ENCODE results near the gene PLRG1. TPM values are rescaled to one million over a fixed set of nuclear protein-coding genes. Genes with fewer than 3 reads are reported as not detected.
"Not testable (repeated sequence)": the region's sequence is repeated elsewhere in the genome, so short reads cannot be mapped to it uniquely, and the experiment has no call there.

PLRG1 gene
- total RNA-seq = 10 to 100 TPM; 43.2 to 51.0 TPM
- long read RNA-seq, transcript PLRG1-202 (15 exons, 3,351 nt) = major isoform, 66 of 80 reads
- long read RNA-seq, partial matches to known transcripts = 3 of 80 reads
- long read RNA-seq, other reads (novel, unspliced or antisense) = 9 of 80 reads

DNA sequence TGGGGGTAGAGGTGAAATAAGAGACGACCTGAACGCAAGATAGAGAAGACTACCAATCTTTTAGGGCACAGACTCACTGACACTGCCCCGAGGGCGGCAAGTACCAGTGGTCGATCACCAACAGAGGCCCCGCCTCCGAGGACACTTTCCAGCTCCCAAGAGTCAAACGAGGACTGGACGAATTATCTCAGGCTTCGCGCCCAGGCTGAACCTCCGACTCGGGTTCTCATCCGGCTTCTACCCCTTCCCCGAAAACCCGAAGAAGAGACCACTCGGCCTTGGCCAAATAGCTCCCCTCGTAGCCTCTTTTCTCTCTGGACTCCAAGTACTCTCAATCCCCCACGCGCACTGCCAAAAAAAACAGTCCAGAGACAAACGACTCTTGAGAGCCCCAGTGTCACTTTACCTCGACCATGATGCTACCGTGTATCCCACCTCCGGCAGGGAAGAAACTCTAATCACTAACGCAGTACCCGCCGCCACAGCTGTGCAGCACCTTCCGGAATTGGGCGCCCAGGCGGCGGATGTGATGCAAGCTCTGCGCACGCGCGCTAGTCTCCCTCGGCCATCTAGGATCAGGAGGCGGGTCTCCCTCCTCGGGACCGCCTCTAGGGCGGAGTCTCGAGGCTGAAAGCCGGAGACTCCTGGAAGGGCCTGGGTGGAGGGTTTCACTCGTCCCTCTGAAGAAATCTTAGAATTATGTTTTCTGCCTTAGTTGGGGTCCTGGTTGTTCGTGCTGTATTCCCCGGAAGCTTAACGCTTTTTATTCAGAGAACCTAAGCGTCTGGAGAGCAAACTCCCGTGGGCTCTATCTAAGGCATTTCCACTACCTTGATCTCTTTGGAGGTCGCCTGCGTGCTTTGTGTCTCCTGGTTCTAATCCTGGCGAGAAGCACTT is at the start of gene PLRG1:
Gene PLRG1, minus strand, starts transcription at position 507 of the 897 bp plus-strand sequence. Its CDS starts 92 bp downstream, at position 415.
- intact Hi-C loops (cut with DNase I) = loop anchor here (10.0 kb wide), 2 partner anchors 65 to 825 kb away; partner anchors contain the start of genes FGG (in 1 of the 2) and MAP9 (in 1 of the 2)
- ATAC-seq = peak; percentile 100
- DNase-seq = peak; percentile 98

DNA sequence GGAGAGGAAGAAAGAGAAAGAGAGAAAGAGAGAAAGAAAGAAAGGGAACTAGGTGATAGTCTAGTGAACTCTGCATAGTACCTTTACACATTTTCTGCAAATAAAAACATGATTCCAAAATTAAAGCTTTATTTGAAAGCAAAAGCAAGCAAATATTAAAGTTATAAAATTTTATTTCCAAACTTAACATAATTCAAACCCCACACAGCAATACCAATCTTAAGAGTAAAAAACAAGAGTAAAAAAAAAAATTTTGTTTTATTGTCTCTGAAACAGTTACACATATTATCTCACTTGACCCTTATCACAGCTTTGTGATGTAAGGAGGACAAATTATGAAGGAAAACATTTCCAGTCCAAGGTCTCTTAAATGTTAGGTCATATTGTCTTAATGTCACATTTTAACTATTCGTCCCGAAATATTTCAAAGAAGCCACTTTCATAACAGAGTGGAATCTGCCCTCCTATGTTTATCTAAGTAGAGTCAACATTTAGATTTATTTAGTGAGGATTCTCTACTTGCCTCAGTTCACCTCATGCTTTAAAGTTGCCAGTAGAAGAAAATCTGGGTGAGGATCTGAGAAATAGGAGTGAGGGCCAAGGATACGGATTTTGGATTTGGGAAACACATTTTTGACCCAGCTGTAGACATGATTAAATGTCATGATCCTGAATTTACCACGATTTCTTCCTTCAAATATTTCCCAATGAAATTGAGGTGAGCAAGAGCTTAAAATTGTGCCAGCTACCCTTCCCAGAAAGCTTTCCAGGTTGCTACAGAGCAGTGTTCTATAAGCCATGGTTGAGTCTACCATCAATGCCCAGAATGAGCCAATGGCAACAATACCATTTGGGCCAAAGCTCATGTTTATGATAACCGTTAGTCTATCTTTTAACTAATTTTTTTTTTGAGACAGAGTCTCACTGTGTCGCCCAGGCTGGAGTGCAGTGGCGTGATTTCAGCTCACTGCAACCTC is 47.9 kb upstream of the PLRG1 start:
- no peak for DNase-seq
- no peak for ATAC-seq
- intact Hi-C loops (cut with DNase I) = no loop called here

DNA sequence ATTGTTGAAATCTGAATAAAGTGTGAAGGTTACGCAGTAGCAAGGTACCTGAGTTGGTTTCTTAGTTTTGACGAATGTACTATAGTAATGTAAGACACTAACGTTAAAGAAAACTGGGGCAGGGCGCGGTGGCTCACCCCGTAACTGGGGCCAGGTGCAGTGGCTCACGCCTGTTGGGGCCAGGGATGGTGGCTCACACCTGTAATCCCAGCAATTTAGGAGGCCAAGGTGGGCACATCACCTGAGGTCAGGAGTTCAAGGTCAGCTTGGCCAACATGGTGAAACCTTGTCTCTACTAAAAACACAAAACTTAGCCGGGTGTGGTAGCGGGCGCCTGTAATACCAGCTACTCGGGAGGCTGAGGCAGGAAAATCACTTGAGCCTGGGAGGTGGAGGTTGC is 47.1 kb upstream of the PLRG1 start:
- ATAC-seq; DNase-seq; intact Hi-C loops (cut with DNase I): not testable (repeated sequence)

DNA sequence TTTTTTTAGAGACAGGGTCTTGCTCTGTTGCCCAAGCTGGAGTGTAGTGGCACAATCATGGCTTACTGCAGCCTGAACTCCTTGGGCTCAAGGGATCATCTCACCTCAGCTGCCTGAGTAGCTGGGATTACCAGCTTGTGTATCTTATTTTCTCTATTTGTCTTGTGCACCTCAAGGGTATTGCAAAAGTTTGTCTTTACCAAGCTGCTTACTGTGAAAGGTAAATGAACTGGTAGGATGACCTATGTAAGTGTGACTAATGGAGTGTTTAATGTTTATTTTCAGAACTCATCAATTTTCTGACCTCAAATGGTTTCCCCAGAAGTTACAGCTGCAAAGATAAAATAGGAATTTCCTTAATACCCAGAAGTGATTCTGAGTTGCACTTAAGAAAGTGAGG is 45.6 kb upstream of the PLRG1 start:
- DNase-seq = no peak
- no peak for ATAC-seq
- intact Hi-C loops (cut with DNase I) = no loop called here

DNA sequence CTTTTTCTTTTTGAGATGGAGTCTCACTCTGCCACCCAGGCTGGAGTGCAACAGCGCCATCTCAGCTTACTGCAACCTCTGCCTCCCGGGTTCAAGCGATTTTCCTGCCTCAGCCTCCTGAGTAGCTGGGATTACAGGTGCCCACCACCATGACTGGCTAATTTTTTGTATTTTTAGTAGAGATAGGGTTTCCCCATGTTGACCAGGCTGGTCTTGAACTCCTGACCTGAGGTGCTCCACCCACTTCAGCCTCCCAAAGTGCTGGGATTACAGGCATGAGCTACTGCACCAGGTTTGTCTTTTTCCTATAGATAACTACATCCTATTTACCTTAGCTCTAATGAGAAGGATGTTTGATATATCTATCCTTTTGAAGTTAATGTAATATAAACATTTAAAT is 44.1 kb upstream of the PLRG1 start:
- DNase-seq; intact Hi-C loops (cut with DNase I); ATAC-seq: not testable (repeated sequence)

DNA sequence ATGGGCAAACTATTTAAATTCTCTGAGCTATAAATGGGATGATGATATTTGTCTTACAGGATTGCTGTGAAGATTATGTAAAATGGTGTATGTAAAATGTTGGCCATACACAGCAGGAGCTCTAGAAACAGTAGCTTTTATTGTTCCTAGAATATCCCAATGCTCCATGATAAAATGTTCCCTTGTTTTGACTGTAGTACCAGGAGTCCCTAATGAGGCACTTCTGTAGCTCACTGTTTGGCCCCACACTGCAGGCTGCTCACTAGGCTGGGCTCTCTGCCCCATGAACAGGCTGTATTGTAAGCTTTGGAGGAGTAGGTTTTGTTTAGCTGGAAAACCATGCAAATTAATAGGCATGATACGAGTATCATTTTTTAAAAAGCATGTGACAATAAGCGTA is 43.7 kb upstream of the PLRG1 start:
- DNase-seq (no peak), ATAC-seq (no peak)
- intact Hi-C loops (cut with DNase I) = no loop called here

DNA sequence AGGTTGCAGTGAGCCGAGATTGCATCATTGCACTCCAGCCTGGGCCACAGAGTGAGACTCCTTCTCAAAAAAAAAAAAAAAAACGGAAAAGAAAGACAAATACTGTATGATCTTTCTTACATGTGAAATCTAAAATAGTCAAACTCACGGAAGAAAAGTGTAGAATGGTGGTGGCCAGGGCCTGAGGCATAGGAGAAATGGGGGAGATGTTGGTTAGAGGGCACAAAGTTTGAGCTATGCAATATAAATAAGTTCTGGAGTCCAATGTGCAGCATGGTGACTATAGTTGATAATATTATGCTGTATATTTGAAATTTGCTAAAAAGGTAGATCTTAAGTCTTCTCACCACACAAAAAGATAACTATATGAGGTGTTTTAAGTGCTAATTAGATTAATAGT is 41.7 kb upstream of the PLRG1 start:
- intact Hi-C loops (cut with DNase I) = no loop called here
- ATAC-seq (no peak), DNase-seq (no peak)

DNA sequence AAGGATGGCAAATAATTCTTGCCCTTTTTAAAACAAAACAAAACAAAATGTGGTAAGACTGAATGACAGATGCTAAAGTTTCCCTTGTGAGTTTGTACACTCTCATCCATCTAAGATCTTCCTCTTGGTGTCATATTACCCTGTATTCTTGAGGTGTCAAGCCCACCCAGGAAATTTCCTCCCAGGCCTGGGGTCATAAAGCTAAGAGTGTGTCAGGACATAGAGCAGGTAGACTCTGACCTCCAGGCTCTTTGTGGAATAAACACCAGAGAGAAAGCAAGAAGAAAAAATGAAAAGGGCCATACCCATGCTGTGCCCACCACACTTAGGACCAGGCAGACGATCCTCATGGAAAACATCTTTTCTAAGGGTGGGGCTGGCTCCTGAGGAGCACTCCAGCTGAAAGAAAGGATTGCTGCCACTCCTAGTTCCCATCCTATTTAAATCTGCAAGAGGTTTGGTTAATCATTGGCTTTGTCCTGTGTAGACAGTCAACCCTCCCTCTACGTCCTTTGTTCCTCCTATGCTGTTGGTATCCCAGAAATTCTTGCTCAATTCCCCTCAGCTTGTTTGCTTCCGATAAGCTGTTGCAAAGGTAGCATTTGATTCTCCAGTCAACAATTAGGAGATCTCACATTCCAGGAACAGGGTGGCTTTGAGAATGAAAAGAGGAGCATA is 40.3 kb upstream of the PLRG1 start, which contains the start of gene FGA:
Gene FGA, minus strand, starts transcription at position 414 of the 678 bp plus-strand sequence. Its CDS starts 55 bp downstream, at position 359.
- DNase-seq (no peak), ATAC-seq (no peak)
- intact Hi-C loops (cut with DNase I) = no loop called here

DNA sequence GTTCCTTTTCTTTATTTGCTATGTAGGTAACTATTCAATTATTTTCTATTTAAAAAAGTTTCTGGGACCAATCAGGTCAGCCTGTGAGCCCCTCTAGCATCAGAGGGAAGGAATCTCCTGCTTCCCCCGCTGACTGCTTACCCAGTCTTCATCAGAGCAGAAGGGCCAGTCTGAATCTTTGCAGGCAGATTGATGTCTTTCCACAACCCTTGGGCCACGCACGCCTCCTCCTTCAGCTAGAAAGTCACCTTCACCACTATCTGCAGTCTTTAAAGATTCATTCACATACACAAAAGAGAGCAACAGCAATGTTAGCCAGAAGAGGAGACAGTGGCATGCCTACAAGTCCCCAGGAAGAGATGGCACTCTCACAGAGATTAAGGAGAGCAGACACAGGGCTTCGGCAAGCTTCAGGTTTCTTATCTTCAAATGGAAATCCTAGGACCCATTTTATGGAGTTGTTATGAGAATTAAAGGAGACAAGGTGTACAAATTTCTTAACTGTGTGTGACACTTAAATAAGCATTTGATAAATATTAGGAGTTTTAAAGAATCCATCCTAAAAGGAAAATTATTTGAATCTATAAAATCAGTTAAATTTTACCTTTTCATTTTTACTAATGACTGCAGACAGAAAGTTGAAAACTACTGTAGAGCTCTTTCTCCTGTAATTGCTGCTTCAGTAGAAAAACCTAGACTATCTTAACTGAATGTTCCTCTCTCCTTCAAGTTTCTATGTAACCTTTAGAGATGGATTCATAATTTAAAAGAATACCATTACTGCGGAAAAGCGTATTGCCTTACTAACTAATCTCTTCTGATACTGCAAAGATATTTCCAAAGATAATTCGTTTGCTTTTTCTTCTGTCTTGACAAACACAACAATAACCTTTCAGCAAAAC is 39.3 kb upstream of the PLRG1 start:
- DNase-seq (no peak), ATAC-seq (no peak)
- intact Hi-C loops (cut with DNase I) = no loop called here

DNA sequence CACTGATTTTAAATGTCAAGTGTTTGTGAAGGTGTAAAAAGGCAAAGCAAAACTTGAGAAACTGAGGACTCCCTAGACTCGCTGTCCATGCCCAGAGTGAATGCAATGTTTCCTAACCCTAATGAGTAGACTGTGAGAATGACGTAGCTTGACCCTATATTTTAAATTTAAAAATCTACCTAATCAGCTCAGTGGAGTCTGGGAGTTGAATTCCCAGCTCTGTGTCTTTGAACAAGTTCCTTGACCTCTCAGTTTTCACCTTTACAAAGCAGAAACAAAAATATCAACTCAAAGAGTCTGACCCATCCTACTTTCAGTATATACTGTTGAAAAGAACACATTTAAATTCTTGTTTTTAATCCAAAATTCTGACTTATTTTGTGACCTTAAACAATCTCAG is 38.0 kb upstream of the PLRG1 start:
- intact Hi-C loops (cut with DNase I) = no loop called here
- DNase-seq = no peak
- no peak for ATAC-seq

DNA sequence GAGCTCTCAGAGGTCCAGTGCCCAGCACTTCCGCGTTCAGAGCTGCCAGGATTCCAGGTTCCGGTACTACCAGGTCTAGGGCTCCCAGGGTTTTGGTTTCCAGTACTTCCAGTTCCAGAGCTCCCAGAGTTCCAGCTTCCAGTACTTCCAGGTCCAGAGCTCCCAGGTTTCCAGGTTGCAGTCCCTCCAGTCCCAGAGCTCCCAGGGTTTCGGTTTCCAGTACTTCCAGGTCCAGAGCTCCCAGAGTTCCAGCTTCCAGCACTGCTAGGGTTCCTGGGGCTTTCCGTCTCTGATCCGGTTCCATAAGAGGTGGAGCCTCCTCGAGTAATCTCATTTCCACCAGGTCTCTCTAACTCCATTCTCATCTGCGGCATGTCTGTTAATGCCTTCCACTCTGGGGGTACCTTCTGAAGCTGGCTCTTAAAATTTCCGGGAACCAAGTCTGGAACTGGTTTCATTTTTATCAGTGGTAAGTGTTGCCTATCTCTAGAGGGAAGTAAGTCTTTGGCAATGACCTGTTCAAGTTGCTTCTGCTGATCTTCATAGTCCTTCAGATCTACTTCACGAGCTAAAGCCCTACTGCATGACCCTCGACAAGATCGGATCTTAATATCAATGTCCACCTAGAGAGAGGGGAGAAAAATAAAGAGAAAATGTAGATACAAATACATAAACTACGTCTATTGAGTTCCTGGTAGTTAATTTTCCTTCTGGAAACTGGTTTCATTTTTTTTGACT is 36.3 kb upstream of the PLRG1 start:
- intact Hi-C loops (cut with DNase I) = no loop called here
- ATAC-seq (no peak), DNase-seq (no peak)

DNA sequence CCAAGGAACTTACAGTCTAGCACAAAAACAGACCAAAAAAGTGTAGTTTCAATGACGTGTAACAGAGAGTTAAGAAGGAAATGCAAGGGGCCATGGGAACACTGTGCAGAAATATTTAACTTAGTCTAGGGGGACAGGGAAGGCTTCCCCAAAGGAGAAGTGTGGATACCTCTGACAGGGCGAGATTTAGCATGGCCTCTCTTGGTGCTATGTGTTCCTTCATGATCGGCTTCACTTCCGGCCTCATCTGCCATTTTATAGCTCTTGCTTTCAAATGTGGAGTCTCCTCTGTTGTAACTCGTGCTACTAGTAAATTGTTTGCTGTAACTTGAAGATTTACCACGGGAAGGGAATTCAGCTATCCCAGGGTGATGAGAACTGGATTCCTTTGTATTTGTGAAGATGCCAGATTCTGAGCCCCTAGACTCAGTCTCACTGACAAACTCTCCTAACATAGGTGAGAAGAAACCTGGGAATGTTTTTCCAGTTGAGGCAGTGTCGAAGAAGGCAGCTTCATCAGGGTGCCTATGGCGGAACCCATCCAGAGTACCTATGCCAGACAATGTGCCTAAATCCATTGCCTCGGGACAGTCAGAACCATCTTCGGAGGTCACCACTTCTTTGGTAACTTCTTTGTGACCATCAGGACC is 35.3 kb upstream of the PLRG1 start:
- ATAC-seq = no peak

DNA sequence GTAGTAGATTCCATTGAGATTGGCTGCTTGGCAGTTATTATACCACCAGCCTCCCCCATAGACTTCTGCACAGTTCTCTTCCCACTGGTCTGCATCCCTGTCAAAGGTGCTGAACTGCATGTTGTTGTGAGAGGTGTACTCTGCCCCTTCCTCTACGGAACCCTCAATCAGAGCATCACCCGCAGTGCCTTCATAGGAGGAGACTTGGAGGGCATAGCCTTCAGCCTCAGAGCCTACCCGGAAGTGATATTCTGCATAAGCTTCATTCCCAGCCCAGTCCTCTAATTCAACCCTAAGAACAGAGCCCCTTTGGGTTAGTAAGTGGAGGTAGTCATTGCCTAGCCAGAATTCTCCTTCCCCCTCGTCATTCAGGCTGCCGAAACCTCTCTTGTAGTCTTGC is 34.1 kb upstream of the PLRG1 start:
- intact Hi-C loops (cut with DNase I) = no loop called here
- no peak for ATAC-seq

More for the DNA sequence above, 35.3 kb upstream of the PLRG1 start:
- no peak for DNase-seq
- intact Hi-C loops (cut with DNase I) = no loop called here

DNA sequence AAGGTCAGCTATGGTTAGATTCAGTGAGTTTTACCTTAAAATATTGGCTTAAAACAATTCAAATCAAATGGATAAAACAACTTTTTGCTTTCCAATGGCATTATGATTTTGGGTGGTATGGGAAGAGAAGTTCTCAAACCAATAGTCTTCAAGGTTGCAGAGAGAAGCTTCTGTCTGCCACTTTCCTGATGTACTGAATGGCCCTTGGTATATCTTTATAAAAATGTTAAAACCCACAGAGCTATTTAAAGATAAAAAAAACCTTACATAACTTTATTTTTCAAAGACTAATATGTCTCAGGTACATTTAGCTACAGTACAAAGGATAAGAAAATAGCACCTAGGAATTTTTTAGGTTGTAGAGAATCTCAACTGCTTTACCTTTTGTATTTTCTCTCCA is 33.5 kb upstream of the PLRG1 start:
- ATAC-seq (no peak), DNase-seq (no peak)
- intact Hi-C loops (cut with DNase I) = no loop called here

More for the DNA sequence above, 34.1 kb upstream of the PLRG1 start:
- DNase-seq = no peak

DNA sequence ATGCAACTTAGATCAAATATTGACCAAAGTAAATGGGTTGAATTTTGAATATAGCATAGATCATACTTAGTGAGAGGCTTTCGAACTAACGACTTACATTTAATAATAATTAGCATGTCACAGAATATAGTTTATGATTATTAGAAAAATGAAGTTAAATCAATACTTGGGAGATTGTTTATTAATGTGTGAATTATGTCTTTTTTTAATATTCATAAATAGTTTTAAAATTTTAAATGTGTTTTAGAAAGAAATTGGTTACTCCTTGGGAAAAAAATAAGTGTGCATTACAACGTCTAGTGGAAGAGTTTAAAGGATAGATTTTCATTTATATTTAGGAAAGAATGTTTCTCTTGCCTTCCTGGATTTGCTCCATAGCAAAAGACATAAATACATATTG is 33.0 kb upstream of the PLRG1 start:
- DNase-seq (no peak), ATAC-seq (no peak)
- intact Hi-C loops (cut with DNase I) = no loop called here

DNA sequence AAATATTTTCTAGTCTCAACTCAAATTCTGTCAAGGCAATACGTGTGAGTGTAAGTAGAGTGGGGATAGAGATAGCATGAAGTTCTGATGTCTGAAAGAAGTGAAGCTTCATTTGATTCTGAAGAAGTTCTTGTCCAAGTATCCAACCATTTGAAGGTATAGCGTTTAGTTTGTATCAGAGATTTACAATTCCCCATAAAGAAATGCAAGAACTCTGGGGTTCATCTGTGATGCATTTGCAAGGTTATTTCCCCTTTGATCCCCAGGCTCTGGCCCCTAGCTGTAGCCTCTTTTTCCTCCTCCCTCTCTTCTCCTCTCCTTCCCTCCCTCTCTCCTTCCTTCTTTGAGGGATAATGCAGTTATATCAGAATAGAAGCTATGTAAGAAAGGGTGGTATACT is 32.5 kb upstream of the PLRG1 start:
- intact Hi-C loops (cut with DNase I) = no loop called here
- no peak for ATAC-seq
- no peak for DNase-seq

DNA sequence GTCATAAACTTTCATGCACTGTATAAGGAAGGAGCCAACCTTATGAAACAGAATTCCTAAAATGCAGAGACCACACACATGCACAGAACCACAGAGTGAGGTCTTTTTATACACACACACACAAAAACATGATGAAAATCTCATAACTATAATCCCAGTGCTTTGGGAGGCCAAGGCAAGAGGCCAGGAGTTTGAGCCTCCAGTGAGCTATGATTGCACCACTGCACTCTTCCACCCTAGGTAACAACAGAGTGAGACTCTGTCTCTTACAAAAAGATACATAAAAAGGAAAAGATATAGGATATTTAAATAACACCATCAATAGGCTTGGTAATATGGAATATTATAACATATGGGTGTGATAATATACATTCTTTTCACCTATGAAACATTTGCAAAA is 29.7 kb upstream of the PLRG1 start:
- ATAC-seq (no peak), DNase-seq (no peak)
- intact Hi-C loops (cut with DNase I) = no loop called here

Data from left cardiac atrium (tissue), 4 donors.